ENCODE data around the gene UBAC2.

GRCh38 chr13:99226513-99226912, 25.9 kb downstream of the UBAC2 start:
- TF ChIP-seq CTBP1 (IDR thresholded peaks at IDR 0.05; ENCODE audit: borderline replicate concordance) (no peak), SP1 (IDR thresholded peaks at IDR 0.05) (no peak), ARNT (IDR thresholded peaks at IDR 0.05) (no peak), LEF1 (IDR thresholded peaks at IDR 0.05; ENCODE audit: borderline replicate concordance) (no peak), FOXK2 (IDR thresholded peaks at IDR 0.05) (no peak), FOXM1 (IDR thresholded peaks at IDR 0.05; ENCODE audit: borderline replicate concordance) (no peak), HDGF (IDR thresholded peaks at IDR 0.05; ENCODE audit: borderline replicate concordance) (no peak), PKNOX1 (IDR thresholded peaks at IDR 0.05) (no peak), ELF4 (IDR thresholded peaks at IDR 0.05) (no peak), BHLHE40 (IDR thresholded peaks at IDR 0.05; ENCODE audit: borderline replicate concordance) (no peak), FOXA1 (IDR thresholded peaks at IDR 0.05) (no peak), TARDBP (IDR thresholded peaks at IDR 0.05) (no peak), SUZ12 (IDR thresholded peaks at IDR 0.05) (no peak)
